Heart right ventricle (tissue), 16 donors: ENCODE measurements around the gene SLC1A2. TPM values are rescaled to one million over a fixed set of nuclear protein-coding genes. Genes with fewer than 3 reads are reported as not detected.
A peak's percentile ranks its signal among the peaks of the same experiment; 100 is the strongest.

ENCODE experiments used
- ATAC-seq, 8 donors: fragments of 200-7000 bp; cut with Tn5 transposase; one replicate each; pipeline ENCODE4 v1.9.1; 2020; ENCODE audit warnings: mild to moderate bottlenecking in 8 of 8, moderate library complexity in 8 of 8, moderate number of reproducible peaks in 1 of 8
- DNase-seq, 2 donors: peaks; one replicate each; pipeline ENCODE4 v3.0.0-alpha.2; 2020
- H3K27ac ChIP-seq, 10 donors: fragments of 200-600 bp; sonication (generic) in 2 of 10; one replicate each; pipeline versions ENCODE4 v1.5.0 to v1.8.0; 2020 to 2022; ENCODE audit warnings: mild to moderate bottlenecking in 3 of 10
- H3K27me3 ChIP-seq, 7 donors: fragments of 200-600 bp; one replicate each; pipeline ENCODE4 v1.8.0; 2021 to 2022; ENCODE audit warnings: mild to moderate bottlenecking in 2 of 7
- H3K36me3 ChIP-seq, 9 donors: fragments of 200-600 bp; sonication (generic) in 1 of 9; one replicate each; pipeline versions ENCODE4 v1.5.0 to v1.8.0; 2020 to 2022; ENCODE audit warnings: mild to moderate bottlenecking in 2 of 9
- H3K4me1 ChIP-seq, 9 donors: fragments of 200-600 bp; sonication (generic) in 1 of 9; one replicate each; pipeline versions ENCODE4 v1.5.0 to v1.8.0; 2020 to 2022; ENCODE audit warnings: mild to moderate bottlenecking in 4 of 9
- H3K4me3 ChIP-seq, 10 donors: fragments of 200-600 bp; sonication (generic) in 2 of 10; one replicate each; pipeline versions ENCODE4 v1.5.0 to v1.8.0; 2020 to 2022; ENCODE audit warnings: mild to moderate bottlenecking in 7 of 10, moderate library complexity in 2 of 10
- H3K9me3 ChIP-seq, 11 donors: fragments of 200-600 bp in 10 of 11; sonication (generic) in 2 of 11; one replicate each; pipeline versions ENCODE4 v1.5.0 to v1.8.0; 2013 to 2022; ENCODE audit warnings: mild to moderate bottlenecking in 2 of 11, control low read depth in 1 of 11, moderate library complexity in 1 of 11
- CTCF ChIP-seq, 9 donors: fragments of 200-600 bp; sonication (generic) in 2 of 9; IDR thresholded peaks; one replicate each; pipeline versions ENCODE4 v1.5.0 to v1.8.0; 2021 to 2022; ENCODE audit warnings: antibody characterized with exemption in 9 of 9, mild to moderate bottlenecking in 5 of 9, moderate library complexity in 1 of 9
- WGBS, 2 donors: extraction: QIAGEN DNeasy Blood & Tissue Kit; methylation state at CpG; one replicate each; pipeline ENCODE4 v1.1.7; 2013; ENCODE audit warnings: inconsistent platforms in 1 of 2; 5-methylcytosine and 5-hydroxymethylcytosine counted together
- intact Hi-C, 10 donors: fragments of 100-400 bp; cut with DNase I; formaldehyde crosslinking; loops; one replicate each; pipeline versions ENCODE4 v1.11.1 to v1.14.2; 2022
- polyA plus RNA-seq, 2 donors: library from polyadenylated mRNA; stranded (reverse); fragments of 200-250 nt; gene quantifications; one replicate each; pipeline ENCODE4 v1.2.3, GENCODE V29; 2013
- total RNA-seq, 10 donors: library from RNA; stranded (reverse); fragmentation: NEBNext Ultra II Directional in 3 of 10; extraction: Animal tissue kit (Norgen Biotek cat#: 25700) in 3 of 10; gene quantifications; one replicate each; pipeline versions ENCODE4 v1.2.1 to v1.2.4, GENCODE V29; 2021 to 2023
- donor health status: Arrhythmogenic right ventricular cardiomyopathy.
- donor health status: ischemic (EF 13 %, LVEDD 7.1; RV severe dilation, severe dysfunction).
- donor health status: healthy with polysubstance abuse.
- donor health status: DM: no; HTN: yes; CAD: no.
- donor health status: DM: no; HTN: no; CAD: no.
- donor health status: ischemic (EF 25% LVEDD 6.9; RV normal size, moderate dysfunction).
- donor health status: ischemic (EF 25% LVEDD 5.7; RV mildly dilated, moderate dysfunction).
- donor health status: healthy.
- donor health status: DM: yes; HTN: yes; CAD: no.
- donor health status: Ischemic cardiomyopathy.
- donor health status: ischemic (EF 35%, LVEDD 5.7; RV mildly dilated, moderate dysfunction).
- donor health status: nonischemic (EF 11% LVEDD 7.7; RV severe dilation, severe dysfunction).
- donor health status: DM: yes; HTN: yes; CAD: no.
- donor health status: PGD.
- donor health status: ischemic (EF 29% LVEDD 5.4; RV normal size, mild dysfunction).
- donor health status: nonischemic (EF 23%, LVEDD 6.1; RV moderate dilation, normal function).

Gene SLC1A2
- total and polyA plus RNA-seq, 12 donors, result 0.29 to 25.8 (median 3.4) TPM

GRCh38 chr11:35404388-35404775, 15.0 kb downstream of the SLC1A2 start:
- Histone ChIP-seq H3K4me3 (no peak overlapping the region), H3K9me3 (no peaks in the 10 kb centered on the region), H3K36me3 (no peaks in the 10 kb centered on the region), H3K27me3 (peaks cover 0 to 17% (median 4%) of the 10 kb centered on the region in 7 donors), H3K4me1 (peaks cover 0 to 4% (median 0%) of the 10 kb centered on the region in 9 donors), H3K27ac (no peak overlapping the region)
- intact Hi-C loops, result loop anchor here in 1 of 10 donors (10.0 kb wide), 1 partner anchor 820 kb away; no protein-coding TSS in a partner anchor
- TF ChIP-seq CTCF (IDR thresholded peaks at IDR 0.05), result peak in 7 of 9 donors; percentile 42 to 54 (median 47)
- ATAC-seq, result peak in 2 of 8 donors; percentile 40 to 42
- 46 to 48% methylated on average over 7 of the region's 7 CpGs for WGBS, 2 donors
- peak in 1 of 2 donors; percentile 20 for DNase-seq

- H3K36me3 ChIP-seq, result no peaks in the 10 kb centered on the region
- intact Hi-C loops, result loop anchor here in 1 of 10 donors (10.0 kb wide), 1 partner anchor 819 kb away; no protein-coding TSS in a partner anchor
- peaks cover 0 to 17% (median 4%) of the 10 kb centered on the region in 7 donors for H3K27me3 ChIP-seq
- WGBS, 2 donors, result 84 to 85% methylated on average over 7 of the region's 7 CpGs
- no peak overlapping the region for H3K27ac ChIP-seq
- no peak overlapping the region for H3K4me3 ChIP-seq
- TF ChIP-seq CTCF (IDR thresholded peaks at IDR 0.05), result no peak
- DNase-seq (no peak), ATAC-seq (no peak)
- H3K9me3 ChIP-seq, result no peaks in the 10 kb centered on the region
- peaks cover 0 to 4% (median 0%) of the 10 kb centered on the region in 9 donors for H3K4me1 ChIP-seq
These were observed 15.5 kb downstream of the SLC1A2 start for GRCh38 chr11:35403765-35404387.

GRCh38 chr11:35402751-35403660, 16.4 kb downstream of the SLC1A2 start:
- H3K27me3 ChIP-seq, result peaks cover 0 to 17% (median 4%) of the 10 kb centered on the region in 7 donors
- no peak overlapping the region for H3K4me3 ChIP-seq
- WGBS, 2 donors, result 86 to 88% methylated on average over 9 of the region's 9 CpGs
- no peak overlapping the region for H3K27ac ChIP-seq
- no peaks in the 10 kb centered on the region for H3K9me3 ChIP-seq
- intact Hi-C loops, result loop anchor here in 1 of 10 donors (10.0 kb wide), 1 partner anchor 818 kb away; no protein-coding TSS in a partner anchor
- DNase-seq (no peak), ATAC-seq (no peak)
- no peaks in the 10 kb centered on the region for H3K36me3 ChIP-seq
- no peak for TF ChIP-seq CTCF (IDR thresholded peaks at IDR 0.05)
- peaks cover 0 to 4% (median 0%) of the 10 kb centered on the region in 9 donors for H3K4me1 ChIP-seq

GRCh38 chr11:35398881-35399280, 20.5 kb downstream of the SLC1A2 start:
- Histone ChIP-seq H3K4me1 (no peaks in the 10 kb centered on the region), H3K4me3 (no peak overlapping the region), H3K9me3 (no peaks in the 10 kb centered on the region), H3K36me3 (no peaks in the 10 kb centered on the region), H3K27me3 (peaks cover 0 to 12% (median 0%) of the 10 kb centered on the region in 7 donors), H3K27ac (no peak overlapping the region)
- no peak for ATAC-seq
- intact Hi-C loops, result loop anchor here in 3 of 10 donors (10.0 kb wide), 3 partner anchors 86 to 884 kb away; partner anchors contain the start of gene ELF5 (in 1 of the 3)
- WGBS, 2 donors, result 43 to 54% methylated on average over 1 of the region's 1 CpG
- TF ChIP-seq CTCF (IDR thresholded peaks at IDR 0.05), result no peak
- DNase-seq, result no peak
